MM.1S (cell line): ENCODE data around the gene PLCH1.
"Not testable (repeated sequence)": the region's sequence is repeated elsewhere in the genome, so short reads cannot be mapped to it uniquely, and the experiment has no call there.

ENCODE experiments used
- DNase-seq: peaks from one replicate; pipeline ENCODE4 v3.0.0-alpha.2; 2015
- H2AFZ ChIP-seq: fragments of 300-600 bp; sonication (generic); 2 replicates; pipeline ENCODE4 v1.6.0; 2016; ENCODE audit warnings: antibody characterized with exemption, low read length
- H3F3A ChIP-seq: fragments of 300-600 bp; sonication (generic); 2 replicates; pipeline ENCODE4 v1.6.1; 2016; ENCODE audit warnings: mild to moderate bottlenecking, antibody characterized with exemption, low read length, moderate library complexity, mixed read lengths; ENCODE audit not compliant: insufficient read depth
- H3K27ac ChIP-seq: fragments of 300-600 bp; sonication (generic); 2 replicates; pipeline ENCODE4 v1.5.1; 2016; ENCODE audit warnings: mild to moderate bottlenecking, low read length
- H3K27me3 ChIP-seq: fragments of 300-600 bp; sonication (generic); replicated peaks from 2 replicates; pipeline ENCODE4 v1.6.0; 2016; ENCODE audit warnings: low read length; ENCODE audit not compliant: insufficient read depth
- H3K36me3 ChIP-seq: fragments of 300-600 bp; sonication (generic); replicated peaks from 2 replicates; pipeline ENCODE4 v1.6.1; 2016; ENCODE audit warnings: mild to moderate bottlenecking, low read length, mixed read lengths; ENCODE audit not compliant: insufficient read depth
- H3K4me1 ChIP-seq: fragments of 300-600 bp; sonication (generic); 2 replicates; pipeline ENCODE4 v1.6.1; 2016; ENCODE audit warnings: low read length, mixed read lengths
- H3K4me2 ChIP-seq: fragments of 300-600 bp; sonication (generic); 2 replicates; pipeline ENCODE4 v1.6.0; 2016; ENCODE audit warnings: low read depth, low read length
- H3K4me3 ChIP-seq: fragments of 300-600 bp; sonication (generic); 2 replicates; pipeline ENCODE4 v1.5.1; 2016; ENCODE audit warnings: low read length, mixed read lengths
- H3K79me2 ChIP-seq: fragments of 300-600 bp; sonication (generic); 2 replicates; pipeline ENCODE4 v1.6.1; 2016; ENCODE audit warnings: mixed run types, low read length, mixed read lengths
- H3K9ac ChIP-seq: fragments of 300-600 bp; sonication (generic); 2 replicates; pipeline ENCODE4 v1.6.1; 2016; ENCODE audit warnings: low read length, mixed read lengths
- H3K9me2 ChIP-seq: fragments of 300-600 bp; sonication (generic); replicated peaks from 2 replicates; pipeline ENCODE4 v1.6.1; 2016; ENCODE audit warnings: mild to moderate bottlenecking, low read length, mixed read lengths; ENCODE audit not compliant: insufficient read depth
- H3K9me3 ChIP-seq: fragments of 300-600 bp; sonication (generic); replicated peaks from 2 replicates; pipeline ENCODE4 v1.6.1; 2016; ENCODE audit warnings: mild to moderate bottlenecking, low read length, mixed read lengths; ENCODE audit not compliant: insufficient read depth
- H4K20me1 ChIP-seq: fragments of 300-600 bp; sonication (generic); 2 replicates; pipeline ENCODE4 v1.6.1; 2016; ENCODE audit warnings: mild to moderate bottlenecking, low read length, moderate library complexity, mixed read lengths; ENCODE audit not compliant: insufficient read depth
- CTCF ChIP-seq: fragments of 300-600 bp; sonication (generic); IDR thresholded peaks from 2 replicates; pipeline ENCODE4 v1.5.1; 2016; ENCODE audit warnings: antibody characterized with exemption, low read length, mixed read lengths
- EZH2 ChIP-seq: fragments of 300-600 bp; sonication (generic); optimal IDR thresholded peaks from 2 replicates; pipeline ENCODE3; 2017; ENCODE audit warnings: low read depth, mild to moderate bottlenecking, antibody characterized with exemption, low read length, mixed read lengths
- EZH2phosphoT487 ChIP-seq: fragments of 300-600 bp; sonication (generic); IDR thresholded peaks from 2 replicates; pipeline ENCODE4 v1.6.1; 2018; ENCODE audit warnings: antibody characterized with exemption, low read length

Gene PLCH1

GRCh38 chr3:155629056-155629455 is 115.8 kb downstream of the PLCH1 start:
- Histone ChIP-seq H3K4me3 (no peak overlapping the region), H3K79me2 (no peaks in the 10 kb centered on the region), H4K20me1 (no peaks in the 10 kb centered on the region), H3F3A (no peaks in the 10 kb centered on the region), H3K27me3 (no peaks in the 10 kb centered on the region), H3K9me3 (no peaks in the 10 kb centered on the region), H3K9me2 (no peaks in the 10 kb centered on the region), H3K4me1 (no peaks in the 10 kb centered on the region), H3K9ac (no peak overlapping the region), H3K27ac (no peak overlapping the region), H2AFZ (no peak overlapping the region), H3K4me2 (no peak overlapping the region), H3K36me3 (no peaks in the 10 kb centered on the region)
- TF ChIP-seq EZH2 = no peak
- no peak for TF ChIP-seq EZH2phosphoT487
- no peak for TF ChIP-seq CTCF
- no peak for DNase-seq

GRCh38 chr3:155622647-155623046 is 122.2 kb downstream of the PLCH1 start:
- not testable (repeated sequence) for H3K4me2 ChIP-seq, H2AFZ ChIP-seq, DNase-seq, H3K79me2 ChIP-seq, H4K20me1 ChIP-seq, H3K4me3 ChIP-seq, H3K9ac ChIP-seq, H3K27ac ChIP-seq, H3K4me1 ChIP-seq, H3K27me3 ChIP-seq, H3F3A ChIP-seq, H3K9me2 ChIP-seq, H3K9me3 ChIP-seq, H3K36me3 ChIP-seq

DNA sequence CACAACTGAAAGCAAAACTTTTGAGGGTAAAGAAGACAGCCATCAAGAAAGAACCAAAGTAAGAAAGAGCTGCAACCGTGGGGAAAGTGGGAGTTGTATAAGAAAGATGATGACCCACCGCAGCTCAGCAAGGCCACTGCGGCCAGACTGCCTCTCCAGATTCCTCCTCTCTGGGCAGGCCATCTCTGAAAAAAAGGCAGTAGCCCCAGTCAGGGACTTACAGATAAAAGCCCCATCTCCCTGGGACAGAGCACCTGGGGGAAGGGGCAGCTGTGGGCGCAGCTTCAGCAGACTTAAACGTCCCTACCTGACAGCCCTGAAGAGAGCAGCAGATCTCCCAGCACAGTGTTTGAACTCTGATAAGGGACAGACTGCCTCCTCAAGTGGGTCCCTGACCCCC is 124.3 kb downstream of the PLCH1 start:
- H3K4me3 ChIP-seq, H2AFZ ChIP-seq, H3F3A ChIP-seq, H3K4me1 ChIP-seq, H3K4me2 ChIP-seq, H3K36me3 ChIP-seq, H3K9ac ChIP-seq, H3K9me2 ChIP-seq, H3K9me3 ChIP-seq, H4K20me1 ChIP-seq, H3K27me3 ChIP-seq, H3K79me2 ChIP-seq, H3K27ac ChIP-seq, DNase-seq: not testable (repeated sequence)

- no peaks in the 10 kb centered on the region for H4K20me1 ChIP-seq
- H3K9me2 ChIP-seq = no peaks in the 10 kb centered on the region
- no peak overlapping the region for H3K9ac ChIP-seq
- H3K4me2 ChIP-seq = no peak overlapping the region
- DNase-seq = no peak
- H3K79me2 ChIP-seq = no peaks in the 10 kb centered on the region
- H3K36me3 ChIP-seq = no peaks in the 10 kb centered on the region
- no peaks in the 10 kb centered on the region for H3K27me3 ChIP-seq
- H3K27ac ChIP-seq = no peak overlapping the region
- H3F3A ChIP-seq = no peaks in the 10 kb centered on the region
- no peaks in the 10 kb centered on the region for H3K4me1 ChIP-seq
- H2AFZ ChIP-seq = no peak overlapping the region
- TF ChIP-seq EZH2phosphoT487 (no peak), EZH2 (no peak), CTCF (no peak)
- no peak overlapping the region for H3K4me3 ChIP-seq
- no peaks in the 10 kb centered on the region for H3K9me3 ChIP-seq
Measured at GRCh38 chr3:155619118-155619915, 125.6 kb downstream of the PLCH1 start.
